H1 (cell line): Measurements from ENCODE around the gene HDDC3. TPM values are rescaled to one million over a fixed set of nuclear protein-coding genes. Genes with fewer than 3 reads are reported as not detected.

ENCODE experiments used
- CTCF ChIA-PET: fragments of 300-600 bp; sonication (Branson Sonifier 250); formaldehyde crosslinking; loops from one replicate; lab custom pipeline; 2021; ENCODE audit not compliant: partially characterized antibody; lab: Charles Lee
- POLR2A ChIA-PET: fragments of 300-600 bp; sonication (Branson Sonifier 250); formaldehyde crosslinking; loops from one replicate; lab custom pipeline; 2021; ENCODE audit warnings: inconsistent platforms; ENCODE audit not compliant: partially characterized antibody; lab: Charles Lee
- DNase-seq, 2 experiments: peaks; one replicate each; pipeline versions ENCODE4 v3.0.0 to v3.0.0-alpha.2; 2010 to 2022; ENCODE audit warnings: low spot score in 2 of 2, low read depth in 1 of 2, mixed read lengths in 1 of 2
- FAIRE-seq: peaks from 2 replicates; lab custom pipeline; 2011; peaks lifted over from hg19 to GRCh38; lab: Jason Lieb, UNC
- H2AFZ ChIP-seq: 2 replicates; pipeline ENCODE4 v1.8.1; 2012; ENCODE audit warnings: low read length, inconsistent platforms
- H2AK5ac ChIP-seq: 2 replicates; pipeline ENCODE4 v1.6.1; 2013; ENCODE audit warnings: low read depth, low read length
- H2BK120ac ChIP-seq: replicated peaks from 2 replicates; pipeline ENCODE3; 2013; ENCODE audit warnings: low read depth, low read length, inconsistent platforms
- H2BK12ac ChIP-seq: 2 replicates; pipeline ENCODE4 v1.6.1; 2013; ENCODE audit warnings: low read depth, low read length
- H2BK15ac ChIP-seq: 2 replicates; pipeline ENCODE4 v1.6.1; 2013; ENCODE audit warnings: low read length
- H2BK20ac ChIP-seq: 2 replicates; pipeline ENCODE4 v1.6.1; 2013; ENCODE audit warnings: low read length
- H2BK5ac ChIP-seq: 2 replicates; pipeline ENCODE4 v1.6.1; 2013; ENCODE audit warnings: low read depth, low read length
- H3K14ac ChIP-seq: 2 replicates; pipeline ENCODE4 v1.6.1; 2013; ENCODE audit warnings: inconsistent platforms; ENCODE audit not compliant: insufficient read length
- H3K18ac ChIP-seq: 2 replicates; pipeline ENCODE4 v1.6.1; 2013; ENCODE audit warnings: low read length; ENCODE audit errors: extremely low read depth
- H3K23ac ChIP-seq: 2 replicates; pipeline ENCODE4 v1.6.1; 2013; ENCODE audit warnings: inconsistent platforms; ENCODE audit not compliant: insufficient read length
- H3K23me2 ChIP-seq: 2 replicates; pipeline ENCODE4 v1.6.1; 2013; ENCODE audit warnings: low read depth, low read length
- H3K27ac ChIP-seq: 2 replicates; pipeline ENCODE4 v1.6.1; 2011; ENCODE audit warnings: low read depth, low read length, inconsistent platforms
- H3K27me3 ChIP-seq, 4 experiments: replicated peaks in 1 of 4; 1 replicate in 1 of 4; 2 replicates in 3 of 4; pipeline versions ENCODE4 v1.6.1 to v1.8.1; 2011 to 2013; ENCODE audit warnings: low read length in 3 of 4, mild to moderate bottlenecking in 3 of 4, inconsistent platforms in 2 of 4, mixed read lengths in 2 of 4, moderate library complexity in 1 of 4; ENCODE audit not compliant: control insufficient read depth in 3 of 4, insufficient read depth in 3 of 4; ENCODE audit errors: extremely low read depth in 1 of 4
- H3K36me3 ChIP-seq, 4 experiments: 2 replicates each; pipeline versions ENCODE4 v1.6.1 to v1.8.1; 2011 to 2013; ENCODE audit warnings: mild to moderate bottlenecking in 4 of 4, low read length in 3 of 4, moderate library complexity in 2 of 4, control low read depth in 1 of 4, inconsistent platforms in 1 of 4; ENCODE audit not compliant: insufficient read depth in 4 of 4, control insufficient read depth in 2 of 4
- H3K4ac ChIP-seq: replicated peaks from 2 replicates; pipeline ENCODE3; 2013; ENCODE audit warnings: low read length, low read depth, mixed read lengths, inconsistent platforms; ENCODE audit not compliant: insufficient read length
- H3K4me1 ChIP-seq, 4 experiments: replicated peaks in 1 of 4; 1 replicate in 1 of 4; 2 replicates in 3 of 4; pipeline versions ENCODE4 v1.6.1 to v1.8.1; 2011 to 2013; ENCODE audit warnings: low read length in 3 of 4, inconsistent platforms in 2 of 4, mixed read lengths in 1 of 4; ENCODE audit not compliant: insufficient read depth in 4 of 4, control insufficient read depth in 3 of 4
- H3K4me2 ChIP-seq, 2 experiments: 2 replicates each; pipeline versions ENCODE4 v1.6.1 to v1.8.1; 2011 to 2013; ENCODE audit warnings: low read depth in 2 of 2, low read length in 2 of 2, control low read depth in 1 of 2, inconsistent platforms in 1 of 2, mild to moderate bottlenecking in 1 of 2; ENCODE audit not compliant: insufficient read depth in 1 of 2
- H3K4me3 ChIP-seq, 4 experiments: fragments of 200-600, 300-600 bp in 1 of 4; sonication (generic), shearing (Covaris generic), sonication (Bioruptor Twin) in 1 of 4; 2 replicates each; pipeline versions ENCODE4 v1.5.1 to v1.8.1; 2011 to 2016; ENCODE audit warnings: low read length in 4 of 4, low read depth in 3 of 4, control low read depth in 2 of 4, inconsistent platforms in 2 of 4, mild to moderate bottlenecking in 2 of 4, mixed read lengths in 1 of 4, moderate library complexity in 1 of 4; ENCODE audit not compliant: insufficient read depth in 2 of 4; ENCODE audit errors: extremely low read depth in 1 of 4
- H3K56ac ChIP-seq: replicated peaks from 2 replicates; pipeline ENCODE3; 2013; ENCODE audit warnings: low read depth, mild to moderate bottlenecking, mixed read lengths, low read length, inconsistent platforms; ENCODE audit not compliant: insufficient read length
- H3K79me1 ChIP-seq: 2 replicates; pipeline ENCODE4 v1.6.1; 2013; ENCODE audit warnings: low read depth, low read length, control low read depth
- H3K79me2 ChIP-seq, 2 experiments: 2 replicates each; pipeline versions ENCODE4 v1.6.1 to v1.8.1; 2012 to 2013; ENCODE audit warnings: low read length in 2 of 2, mild to moderate bottlenecking in 2 of 2, inconsistent platforms in 1 of 2; ENCODE audit not compliant: insufficient read depth in 2 of 2, control insufficient read depth in 1 of 2
- H3K9ac ChIP-seq, 4 experiments: replicated peaks in 1 of 4; 1 replicate in 1 of 4; 2 replicates in 3 of 4; pipeline versions ENCODE4 v1.6.1 to v1.8.1; 2011 to 2013; ENCODE audit warnings: low read depth in 3 of 4, low read length in 3 of 4, control low read depth in 2 of 4, mild to moderate bottlenecking in 2 of 4, moderate library complexity in 2 of 4, inconsistent platforms in 1 of 4; ENCODE audit errors: extremely low read depth in 1 of 4
- H3K9me3 ChIP-seq, 2 experiments: 2 replicates each; pipeline versions ENCODE4 v1.6.1 to v1.8.1; 2012 to 2013; ENCODE audit warnings: mild to moderate bottlenecking in 2 of 2, moderate library complexity in 2 of 2, control low read depth in 1 of 2, inconsistent platforms in 1 of 2, low read depth in 1 of 2, low read length in 1 of 2, mixed read lengths in 1 of 2; ENCODE audit not compliant: insufficient read depth in 2 of 2
- H4K20me1 ChIP-seq, 2 experiments: replicated peaks in 1 of 2; 2 replicates each; pipeline versions ENCODE3 to v1.8.1; 2011 to 2013; ENCODE audit warnings: inconsistent platforms in 2 of 2, low read length in 2 of 2, mild to moderate bottlenecking in 1 of 2; ENCODE audit not compliant: insufficient read depth in 2 of 2, control insufficient read depth in 1 of 2
- H4K5ac ChIP-seq: 2 replicates; pipeline ENCODE4 v1.6.1; 2013; ENCODE audit warnings: low read length, low read depth, mixed read lengths, inconsistent platforms; ENCODE audit not compliant: insufficient read length
- H4K8ac ChIP-seq: 2 replicates; pipeline ENCODE4 v1.8.0; 2013; ENCODE audit warnings: mild to moderate bottlenecking, moderate library complexity, low read length, inconsistent platforms; ENCODE audit not compliant: insufficient read depth; ENCODE audit errors: extremely low read depth
- H4K91ac ChIP-seq: replicated peaks from 2 replicates; pipeline ENCODE3; 2013; ENCODE audit warnings: low read length, mixed read lengths, inconsistent platforms; ENCODE audit not compliant: insufficient read length
- FOSL1 ChIP-seq: IDR thresholded peaks from 2 replicates; pipeline ENCODE4 v1.6.1; 2011; ENCODE audit warnings: mild to moderate bottlenecking, low read depth, low read length, moderate library complexity; ENCODE audit not compliant: insufficient read depth
- SUZ12 ChIP-seq: fragments of 200-600 bp; sonication (generic); IDR thresholded peaks from 2 replicates; pipeline ENCODE4 v1.6.1; 2012; ENCODE audit warnings: mild to moderate bottlenecking, inconsistent platforms, low read length, moderate library complexity, mixed read lengths
- WGBS, 2 experiments: shearing (Covaris generic) in 1 of 2; methylation state at CpG; one replicate each; pipeline versions ENCODE4 v1.1.6 to v1.1.7; 2013 to 2015; ENCODE audit warnings: low lambda C conversion rate in 2 of 2, mixed read lengths in 2 of 2, inconsistent platforms in 1 of 2, low coverage in 1 of 2, missing lambda C conversion rate in 1 of 2; ENCODE audit not compliant: insufficient replicate concordance in 2 of 2, insufficient coverage in 1 of 2, insufficient read length in 1 of 2; ENCODE audit errors: extremely low coverage in 1 of 2, missing lambda C conversion rate in 1 of 2; 5-methylcytosine and 5-hydroxymethylcytosine counted together
- polyA plus RNA-seq, 7 experiments: library from polyadenylated mRNA; depleted of rRNA in 3 of 7; stranded (reverse) in 5 of 7; unstranded in 2 of 7; fragments of >200 nt in 5 of 7; fragments of 200-250 nt in 2 of 7; gene quantifications; 1 replicate in 5 of 7; 2 replicates in 1 of 7; 4 replicates in 1 of 7; pipeline versions ENCODE4 v1.2.1 to v1.2.3, GENCODE V29; 2011 to 2013; ENCODE audit warnings: missing spikeins in 2 of 7, mixed read lengths in 2 of 7
- total RNA-seq: library from RNA; stranded (reverse); fragmentation: NEBNext Ultra II Directional; extraction: Animal tissue kit (Norgen Biotek cat#: 25700); gene quantifications from 2 replicates; pipeline ENCODE4 v1.2.1, GENCODE V29; 2021

Gene HDDC3
- total and polyA plus RNA-seq, 2 of the 8 experiments (the other 6 are each of a cell fraction or from before 2014, with no cell fraction given): 16.3 to 16.5 TPM

- Histone ChIP-seq H3K4me3 (no peak overlapping the region), H3K27ac (no peak overlapping the region)
These were observed 2.9 kb downstream of the HDDC3 start for GRCh38 chr15:90929246-90930019.

More at GRCh38 chr15:90929246-90930019, 2.9 kb downstream of the HDDC3 start:
- Histone ChIP-seq H3K4me1 (peaks cover 0 to 6% (median 1%) of the 10 kb centered on the region in 4 experiments; a peak in 3 of 7 replicates), H2BK20ac (no peak overlapping the region), H3K9ac (no peak overlapping the region), H4K8ac (no peak overlapping the region), H3K79me2 (no peaks in the 10 kb centered on the region), H3K4me2 (no peak overlapping the region), H3K18ac (no peak overlapping the region), H4K20me1 (no peaks in the 10 kb centered on the region), H3K23me2 (peaks cover under 1% of the 10 kb centered on the region; the same call in 1 of the 2 replicates), H2BK15ac (no peak overlapping the region), H2BK12ac (no peak overlapping the region), H3K14ac (no peak overlapping the region), H2BK120ac (no peak overlapping the region), H3K27me3 (0 out of 7 replicates have a peak, but pooled peaks cover 0 to 4% (median 0%) of the 10 kb centered on the region in 4 experiments), H2AFZ (no peak overlapping the region), H4K91ac (no peak overlapping the region), H2BK5ac (no peak overlapping the region), H4K5ac (no peak overlapping the region), H3K56ac (no peak overlapping the region), H3K23ac (no peak overlapping the region), H3K4ac (no peak overlapping the region), H3K79me1 (no peaks in the 10 kb centered on the region; the same call in 1 of the 2 replicates), H3K9me3 (no peaks in the 10 kb centered on the region), H3K36me3 (no peaks in the 10 kb centered on the region), H2AK5ac (no peak overlapping the region)
- FAIRE-seq: no peak
- no peak for DNase-seq
- ChIA-PET POLR2A (interaction anchor here (0.6 to 1.5 kb wide), 3 partner anchors 9 to 45 kb away, joined by 3 read pairs; partner anchors contain the start of gene FES), CTCF (interaction anchor here (0.5 to 20.7 kb wide), 6 partner anchors 13 to 216 kb away, joined by 3 to 306 read pairs (median 80); partner anchors contain the start of genes FES, MAN2A2 and RCCD1)
- WGBS, 2 experiments: 95 to 100% methylated on average over 2 to 19 of the region's 21 CpGs
- TF ChIP-seq FOSL1 (no peak), SUZ12 (no peak)
